GM04503 (cell line): ENCODE measurements around the gene EPB41L3.
"Not testable (repeated sequence)": the region's sequence is repeated elsewhere in the genome, so short reads cannot be mapped to it uniquely, and the experiment has no call there.

Experiments
- DNase-seq: peaks from one replicate; pipeline ENCODE4 v3.0.0-alpha.2; 2012; ENCODE audit warnings: low read depth

The EPB41L3 gene

GRCh38 chr18:5543773-5544389, at the start of gene EPB41L3:
TSS of gene EPB41L3 (minus strand) at chr18:5543997. CDS start at chr18:5489183, 54,814 bp downstream.
- DNase-seq, result no peak

DNA sequence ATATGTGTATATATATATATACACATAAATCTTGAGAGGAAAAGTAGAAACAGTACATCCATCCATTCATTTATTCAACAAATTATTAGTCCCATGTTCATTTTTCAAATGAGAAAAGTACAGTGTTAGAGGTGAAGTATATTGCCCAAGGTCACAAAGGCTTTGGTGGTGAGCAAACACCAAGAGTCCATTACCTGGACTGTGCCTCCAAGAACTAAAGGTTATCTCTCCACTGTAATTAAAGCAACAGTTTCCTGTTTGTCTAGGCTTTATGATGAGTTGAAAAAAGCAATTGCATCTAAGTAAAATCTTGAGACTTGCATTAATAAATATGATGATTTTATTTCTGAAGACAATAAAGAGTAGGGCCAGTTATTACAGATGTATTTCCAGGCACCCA, 44.7 kb upstream of the EPB41L3 start:
- DNase-seq, result no peak

GRCh38 chr18:5585653-5586052, 41.9 kb upstream of the EPB41L3 start:
- no peak for DNase-seq

DNA sequence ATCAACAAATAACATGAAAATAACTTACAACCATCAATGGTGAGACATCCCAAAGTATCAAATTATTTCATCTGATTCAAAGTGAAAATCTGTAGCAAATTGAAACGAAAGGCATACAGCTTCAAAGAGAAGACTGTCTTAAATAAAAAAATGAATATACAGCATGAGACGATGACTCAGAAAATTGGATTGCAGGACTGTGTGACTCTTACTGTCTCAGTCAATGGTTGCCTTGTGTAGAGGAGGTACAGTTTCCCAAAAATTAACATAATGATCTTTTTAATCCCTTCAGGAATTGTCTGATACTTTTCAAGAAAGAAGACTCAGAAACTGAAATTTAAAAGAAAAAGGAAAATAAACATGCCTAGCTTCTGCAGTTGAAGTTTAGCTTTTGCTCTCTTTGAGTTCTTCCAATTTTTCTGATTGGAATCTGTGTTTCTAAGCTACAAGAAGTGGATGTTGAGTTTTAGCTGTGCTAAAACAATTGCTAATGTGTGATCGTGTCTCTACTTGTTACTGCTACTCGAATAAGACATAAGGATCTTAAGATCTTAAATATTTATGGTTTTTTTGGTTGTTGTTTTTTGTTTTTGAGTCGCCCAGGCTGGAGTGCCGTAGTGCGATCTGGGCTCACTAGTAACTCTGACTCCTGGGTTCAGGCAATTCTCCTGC, 41.1 kb upstream of the EPB41L3 start:
- DNase-seq, result no peak

- DNase-seq, result no peak
Observed at GRCh38 chr18:5582849-5583681, 39.3 kb upstream of the EPB41L3 start.

DNA sequence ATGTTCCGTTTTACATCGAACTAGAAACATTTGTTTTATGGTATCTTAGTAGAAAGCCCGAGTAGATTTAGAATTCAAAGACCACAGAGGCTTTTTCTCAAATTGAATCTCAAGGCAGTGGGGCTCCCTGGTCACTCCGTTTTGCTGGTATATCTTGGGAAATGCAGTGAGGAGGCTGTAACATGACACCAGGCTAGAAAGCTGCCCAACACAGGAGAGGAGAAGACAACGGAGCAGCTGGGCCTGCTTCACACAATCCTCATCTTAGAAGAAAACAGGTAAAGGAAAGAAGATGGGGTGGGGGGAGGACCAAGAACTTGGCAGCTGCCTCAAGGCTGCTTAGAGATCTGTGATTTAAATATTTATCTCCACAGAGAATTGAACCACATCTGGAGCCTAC, 38.3 kb upstream of the EPB41L3 start:
- DNase-seq, result no peak

- no peak for DNase-seq
Observed at GRCh38 chr18:5574843-5575242, 31.0 kb upstream of the EPB41L3 start.

- DNase-seq, result no peak
Observed at GRCh38 chr18:5571666-5572065, 27.9 kb upstream of the EPB41L3 start.

GRCh38 chr18:5570613-5571012, 26.8 kb upstream of the EPB41L3 start:
- not testable (repeated sequence) for DNase-seq

DNA sequence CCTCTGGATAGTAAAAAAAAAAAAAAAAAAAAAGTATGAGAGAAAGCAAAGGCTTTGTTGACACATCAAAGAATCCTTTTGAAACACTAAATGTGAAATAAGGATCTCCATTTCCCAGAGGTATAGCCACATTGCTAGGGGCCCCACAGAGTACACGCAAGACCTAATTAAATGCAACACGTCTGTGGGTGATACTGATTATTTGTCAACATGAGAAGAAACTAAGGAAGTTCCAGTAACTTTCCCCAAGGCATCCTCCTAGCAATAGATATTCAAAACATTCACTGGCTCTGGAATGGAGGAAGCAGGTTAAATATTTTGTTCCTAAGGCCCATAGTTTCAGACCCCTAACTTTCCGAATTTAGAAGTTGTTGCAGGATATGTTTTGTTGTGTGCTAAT, 24.6 kb upstream of the EPB41L3 start:
- DNase-seq, result no peak

DNA sequence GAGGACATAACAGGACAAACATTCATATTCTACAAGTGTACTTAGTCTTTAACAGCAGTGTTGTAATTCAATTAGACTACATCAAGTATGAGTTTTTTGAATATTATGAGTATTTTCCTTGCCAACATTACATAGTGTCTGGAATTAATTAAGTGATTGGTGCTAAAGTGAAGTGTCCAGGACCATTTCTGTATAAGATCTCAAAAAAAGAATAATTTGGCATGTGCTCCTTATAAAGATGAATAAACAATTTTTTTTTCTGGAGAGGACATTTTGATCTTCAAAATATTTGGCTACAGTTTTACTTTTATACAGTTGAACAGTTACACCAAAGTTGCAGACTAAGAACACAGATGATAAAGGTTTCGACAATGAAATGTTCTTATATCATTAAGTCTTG, 15.1 kb upstream of the EPB41L3 start:
- no peak for DNase-seq

DNA sequence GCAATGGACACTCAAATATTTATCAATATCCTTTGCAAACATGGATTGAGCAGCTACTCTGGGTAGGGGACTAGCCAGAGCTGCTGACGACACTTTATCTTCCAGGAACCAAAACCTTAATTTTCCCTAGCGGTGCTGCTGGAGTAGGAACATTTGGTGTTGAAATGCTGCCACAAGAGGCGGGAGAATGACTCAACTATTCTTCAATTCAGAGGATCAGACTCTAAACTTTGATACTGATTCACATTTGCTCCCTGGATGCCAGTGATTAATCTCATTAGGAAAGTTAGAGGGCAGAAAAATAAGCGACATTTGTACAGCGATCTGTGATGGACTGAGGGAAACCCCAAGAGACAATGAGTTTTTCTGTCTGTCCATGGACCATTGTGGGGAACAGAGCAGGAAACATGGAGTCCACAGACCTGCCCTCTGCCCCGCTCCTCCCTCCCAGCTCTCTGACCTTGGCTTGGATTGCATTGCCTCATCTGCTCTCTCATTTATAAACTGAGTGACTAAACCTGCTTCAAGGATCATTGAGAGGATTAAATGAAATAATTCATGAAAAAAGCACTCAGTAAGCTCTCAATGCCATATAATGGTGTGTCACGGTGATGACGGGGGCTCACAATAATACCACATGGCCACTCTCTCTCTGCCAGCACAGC, 12.6 kb upstream of the EPB41L3 start:
- no peak for DNase-seq

- no peak for DNase-seq
Observed at GRCh38 chr18:5554629-5555028, 10.8 kb upstream of the EPB41L3 start.

DNA sequence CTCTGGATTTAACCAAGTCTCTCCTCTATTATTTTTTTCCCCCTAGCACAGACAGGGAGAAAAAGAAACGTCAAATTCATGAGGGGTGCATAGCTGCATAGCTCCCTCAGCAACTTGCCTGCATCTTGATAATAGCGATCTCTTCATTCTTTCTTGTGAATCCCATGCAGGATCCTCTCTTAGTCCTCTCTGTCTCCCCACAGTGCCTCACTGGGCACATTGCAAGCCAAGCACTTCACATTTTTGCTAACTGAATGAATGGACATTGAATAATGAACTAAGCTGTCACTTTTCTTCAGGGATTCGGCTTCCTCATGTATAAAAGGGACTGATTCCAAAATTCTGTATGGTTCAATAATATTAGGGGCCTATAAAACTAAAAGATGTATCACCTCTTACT, 2.9 kb upstream of the EPB41L3 start:
- DNase-seq, result no peak

GRCh38 chr18:5543036-5543680, 639 bp downstream of the EPB41L3 start:
- DNase-seq, result no peak

GRCh38 chr18:5542515-5543035, 1.2 kb downstream of the EPB41L3 start:
- DNase-seq, result no peak

DNA sequence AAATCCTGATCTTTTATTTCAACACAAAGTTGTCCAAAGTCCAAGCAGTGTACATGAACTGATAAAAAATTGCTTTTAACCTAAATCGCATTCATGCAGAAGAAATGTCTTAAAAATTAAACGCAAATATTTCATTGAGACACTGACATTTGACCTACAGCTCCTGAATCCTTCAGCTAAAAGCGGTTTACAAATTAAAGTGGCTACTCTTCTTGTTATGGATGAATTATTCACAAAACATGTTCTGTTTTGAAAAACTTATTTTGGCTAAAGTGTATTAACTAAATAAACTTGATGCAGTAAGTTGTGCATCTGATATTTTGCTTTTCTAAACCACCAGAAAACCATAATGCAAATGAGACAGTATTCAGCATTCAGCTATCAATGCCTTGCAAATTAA, 2.2 kb downstream of the EPB41L3 start:
- DNase-seq, result no peak

DNA sequence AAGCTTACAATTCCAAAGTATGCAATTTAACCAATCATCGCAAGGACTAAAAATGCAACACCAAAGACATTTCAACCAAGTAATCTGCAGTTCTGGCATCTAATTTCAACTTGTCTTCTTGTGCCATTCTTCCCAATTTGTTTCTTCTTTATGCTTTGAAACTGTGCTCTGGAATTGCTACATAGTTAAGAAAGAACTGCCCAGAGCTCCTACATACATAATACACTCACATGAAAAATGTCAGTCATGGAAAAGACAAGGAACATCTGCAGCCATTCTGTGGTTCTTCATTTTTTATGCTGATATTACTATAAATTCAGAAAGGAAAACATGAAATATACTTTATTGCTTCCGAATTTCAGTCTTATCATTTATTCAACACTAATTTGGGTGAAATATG, 4.4 kb downstream of the EPB41L3 start:
- DNase-seq, result no peak

DNA sequence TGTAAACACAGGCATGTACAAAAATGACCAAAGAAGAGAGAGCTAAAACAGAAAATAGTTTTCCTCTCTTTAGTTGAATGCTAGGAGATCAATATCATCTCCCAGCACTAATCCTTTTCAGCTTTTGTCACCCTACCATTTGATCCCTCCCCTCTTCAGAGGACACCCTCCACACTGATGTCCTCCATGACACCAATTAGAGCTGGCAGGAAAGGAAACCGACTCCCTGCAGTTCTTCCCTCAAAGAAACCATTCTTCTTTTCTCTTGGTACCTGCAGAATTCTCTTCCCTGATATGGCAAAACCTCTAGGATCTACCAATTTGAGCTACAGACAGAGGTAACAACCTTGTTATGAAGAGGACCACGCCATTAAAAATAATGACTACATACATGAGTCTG, 5.3 kb downstream of the EPB41L3 start:
- DNase-seq, result no peak

GRCh38 chr18:5537860-5538259, 5.9 kb downstream of the EPB41L3 start:
- no peak for DNase-seq

DNA sequence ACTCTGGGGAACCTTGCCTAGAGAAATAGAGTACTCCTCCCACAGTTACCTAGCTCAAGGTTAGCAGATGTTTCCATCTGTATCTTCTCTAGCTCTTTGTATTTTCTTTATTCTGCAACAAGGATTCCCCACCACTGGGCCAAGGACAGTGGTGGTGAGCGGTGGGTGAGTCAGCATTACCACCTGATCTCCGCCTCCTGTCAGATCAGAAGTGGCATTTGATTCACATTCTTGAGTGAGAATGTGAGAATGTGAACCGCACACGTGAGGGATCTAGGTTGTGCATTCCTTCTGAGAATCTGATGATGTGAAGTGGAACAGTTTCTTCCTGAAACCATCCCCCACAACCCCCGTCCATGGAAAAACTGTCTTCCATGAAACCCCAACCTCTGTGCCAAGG, 9.0 kb downstream of the EPB41L3 start:
- no peak for DNase-seq

DNA sequence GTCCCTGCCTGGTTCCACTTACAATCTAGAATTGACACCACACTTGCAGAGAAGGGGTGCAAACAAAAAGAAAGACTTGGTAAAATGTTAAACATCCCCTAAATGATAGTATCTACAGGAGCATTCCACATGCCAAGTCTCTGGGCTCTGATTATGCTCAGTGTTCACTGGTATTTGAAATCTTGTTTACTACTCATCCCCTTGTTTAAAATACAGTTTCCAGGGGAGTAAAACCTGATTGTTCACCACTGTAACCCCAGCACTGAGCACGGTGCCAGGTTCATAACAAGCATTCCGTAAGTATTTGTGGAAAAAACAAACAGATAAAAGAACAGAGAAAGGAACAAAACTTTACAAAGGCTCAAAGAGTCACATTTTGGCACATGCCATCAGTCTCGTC, 11.7 kb downstream of the EPB41L3 start:
- DNase-seq, result no peak
